Kasumi-1 (cell line): ENCODE data around the gene SMIM41.
"Not testable (repeated sequence)": the region's sequence is repeated elsewhere in the genome, so short reads cannot be mapped to it uniquely, and the experiment has no call there.

Experiments
- DNase-seq, 2 experiments: peaks; one replicate each; lab custom pipeline; 2025; lab: John Stamatoyannopoulos, UW

The SMIM41 gene

DNA sequence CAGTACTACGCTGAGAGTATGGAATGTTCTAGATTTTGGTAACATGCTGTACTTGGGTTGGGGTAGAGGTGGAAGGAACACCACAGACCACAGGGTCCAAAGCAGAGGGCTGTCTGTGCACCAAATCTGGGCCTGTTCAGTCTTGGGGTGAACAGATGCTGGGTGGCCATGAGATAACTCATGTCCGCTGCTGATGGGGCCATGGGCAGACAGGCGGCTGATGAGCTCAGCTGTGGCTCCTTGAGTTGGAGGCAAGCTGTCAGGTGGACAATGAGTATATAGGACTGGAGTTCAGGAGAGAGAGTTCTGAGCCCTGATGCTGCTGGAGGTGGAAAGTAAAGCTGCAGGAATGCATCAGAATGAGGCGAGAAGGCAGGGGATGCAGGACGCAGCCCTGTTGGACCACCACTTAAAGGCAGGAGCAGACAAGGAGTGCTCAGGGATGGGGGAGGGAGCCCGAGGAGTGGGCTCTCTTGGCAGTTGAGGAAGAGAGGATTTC, 6.2 kb downstream of the SMIM41 start:
- DNase-seq: no peak

- no peak for DNase-seq
Observed at GRCh38 chr12:52086366-52086765, 6.9 kb downstream of the SMIM41 start.

- no peak for DNase-seq
Observed at GRCh38 chr12:52086944-52087835, 7.7 kb downstream of the SMIM41 start.

GRCh38 chr12:52087961-52088820, 8.7 kb downstream of the SMIM41 start:
- DNase-seq: no peak

DNA sequence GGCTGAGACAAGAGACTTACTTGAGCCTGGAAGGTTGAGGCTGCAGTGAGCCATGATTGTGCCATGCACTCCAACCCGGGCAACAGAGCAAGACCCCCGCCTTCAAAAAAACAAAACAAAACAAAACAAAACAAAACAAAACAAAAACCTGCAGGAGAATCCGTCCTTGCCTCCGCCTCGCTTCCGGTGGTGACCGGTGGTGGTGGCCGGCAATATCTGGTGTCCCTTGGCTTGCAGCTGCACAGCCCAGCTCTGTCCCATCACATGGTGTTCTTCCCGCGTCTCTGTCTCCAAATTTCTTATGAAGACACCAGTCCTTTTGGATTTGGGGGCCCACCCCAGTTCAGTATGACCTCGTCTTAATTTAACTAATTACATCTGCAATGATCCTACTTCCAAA, 10.0 kb downstream of the SMIM41 start:
- no peak for DNase-seq

GRCh38 chr12:52090291-52090690, 10.8 kb downstream of the SMIM41 start:
- no peak for DNase-seq

GRCh38 chr12:52091061-52091460, 11.6 kb downstream of the SMIM41 start:
- no peak for DNase-seq

- no peak for DNase-seq
Observed at GRCh38 chr12:52091869-52092268, 12.4 kb downstream of the SMIM41 start.

DNA sequence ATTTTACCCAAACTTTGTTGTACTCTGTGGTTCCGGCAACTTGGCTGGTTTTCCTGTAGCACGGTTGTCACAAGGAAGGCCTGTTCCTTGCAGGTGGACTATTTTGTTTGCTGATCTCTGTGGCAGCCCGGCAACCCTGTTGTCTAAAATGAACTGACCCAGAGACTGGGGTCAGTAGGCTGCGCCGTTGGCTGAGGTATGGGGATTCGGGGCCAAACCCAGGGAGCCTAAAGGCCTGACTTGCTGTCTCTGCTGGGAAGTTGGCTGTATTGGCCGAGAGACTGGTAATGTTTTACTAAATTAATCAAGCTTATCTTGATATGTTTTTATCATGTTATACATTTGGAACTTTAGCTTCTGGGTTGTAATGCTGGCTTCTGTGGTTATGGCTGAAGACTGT, 13.8 kb downstream of the SMIM41 start:
- no peak for DNase-seq

- no peak for DNase-seq
Observed at GRCh38 chr12:52096332-52097044, 17.0 kb downstream of the SMIM41 start.

DNA sequence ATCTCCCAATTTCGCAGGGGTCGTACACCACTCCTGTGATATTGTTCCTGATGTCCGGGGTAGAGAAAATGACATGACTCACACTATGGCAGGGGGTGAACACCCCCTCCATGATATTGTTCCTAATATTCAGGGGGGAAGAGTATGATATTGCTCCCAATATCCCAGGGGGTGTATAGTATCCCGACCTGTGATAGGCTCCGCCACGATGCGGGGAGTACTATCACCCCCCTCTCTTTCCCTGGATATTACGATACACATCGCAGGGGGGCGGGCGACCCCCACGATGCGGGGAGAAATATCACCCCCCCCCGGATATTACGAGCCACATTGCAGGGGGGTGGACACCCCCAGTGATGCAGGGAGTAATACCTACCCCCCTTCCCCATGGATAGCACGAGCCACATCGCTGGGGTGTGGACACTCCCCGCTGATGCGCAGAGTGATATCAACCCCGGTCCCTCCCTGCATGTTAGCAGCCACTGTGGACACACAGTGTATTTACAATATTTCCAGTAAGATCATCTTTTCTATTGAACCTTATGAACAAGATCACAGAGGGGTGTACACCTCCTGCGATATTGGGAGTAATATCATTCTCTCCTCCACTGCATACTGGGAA, 17.7 kb downstream of the SMIM41 start:
- DNase-seq: no peak

DNA sequence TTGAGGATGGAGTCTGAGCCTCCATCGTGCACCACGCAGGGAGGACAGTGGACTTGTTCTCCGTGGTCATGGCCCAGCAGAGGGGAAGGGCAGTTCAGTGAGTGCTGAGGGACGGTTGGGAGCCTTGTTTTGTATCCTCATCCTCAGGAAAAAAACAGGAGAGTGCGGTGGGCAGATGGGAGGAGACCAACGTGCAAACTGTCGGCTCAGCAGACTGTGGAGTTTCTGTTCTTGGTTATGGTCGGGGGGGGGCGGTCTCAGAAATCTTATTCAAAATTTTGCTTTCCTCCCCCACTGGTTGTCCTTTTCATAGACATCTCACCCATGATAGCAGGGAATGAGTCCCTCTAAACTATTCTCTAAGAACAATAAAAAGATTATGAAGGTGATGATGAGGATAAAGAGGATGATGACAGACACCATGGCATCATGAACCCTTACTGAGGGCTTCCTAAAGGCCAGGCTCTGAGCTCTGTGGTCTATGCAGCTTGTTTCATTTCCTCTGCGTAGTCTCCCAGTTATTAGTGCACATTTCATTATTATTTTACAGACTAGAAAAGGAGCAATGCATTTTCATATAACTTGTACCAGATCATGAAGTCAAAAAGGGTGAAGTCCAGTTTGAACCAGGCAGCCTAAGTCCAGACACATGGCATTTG, 25.1 kb downstream of the SMIM41 start:
- DNase-seq: not testable (repeated sequence)

DNA sequence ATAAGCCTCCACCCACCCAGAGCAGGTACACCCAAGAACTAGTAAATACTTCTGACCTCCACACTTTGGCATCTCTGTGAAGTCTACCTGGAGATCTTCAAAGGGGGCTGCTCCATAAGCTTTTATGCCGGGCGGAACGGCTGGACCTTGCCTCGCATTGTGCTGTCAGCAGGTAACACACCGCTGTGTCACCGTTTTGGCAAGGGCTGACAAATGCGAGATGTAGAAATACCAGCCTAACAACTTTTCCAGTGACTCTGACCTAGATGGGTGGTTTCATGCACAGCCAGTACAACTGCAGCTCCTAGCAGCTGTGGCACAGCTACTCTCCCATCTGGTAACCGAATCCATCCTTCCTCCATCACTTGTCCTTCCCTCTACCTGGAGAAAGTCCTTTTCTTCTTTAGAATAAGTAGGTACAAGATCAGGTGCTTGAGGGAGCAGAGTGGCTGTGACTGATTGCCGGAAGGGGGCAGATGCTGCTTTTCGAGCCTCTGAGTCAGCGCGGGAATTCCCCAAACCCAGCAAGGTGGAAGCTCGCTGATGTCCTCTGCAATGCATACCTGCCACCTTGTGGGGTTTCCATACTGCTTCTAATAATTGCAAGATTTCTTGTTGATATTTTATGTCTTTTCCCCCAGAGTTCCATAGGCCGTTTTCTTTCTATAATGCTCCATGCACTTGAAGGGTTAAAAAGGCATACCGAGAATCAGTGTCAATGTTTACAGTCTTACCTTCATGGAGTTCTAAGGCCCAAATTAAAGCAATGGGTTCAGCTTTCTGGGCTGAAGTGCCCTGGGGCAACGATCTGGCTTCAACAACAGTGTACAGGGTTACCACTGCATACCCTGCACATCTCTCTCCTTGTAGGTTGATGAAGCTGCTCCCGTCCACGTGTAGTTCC, 37.0 kb downstream of the SMIM41 start:
- DNase-seq: not testable (repeated sequence)

- not testable (repeated sequence) for DNase-seq
Observed at GRCh38 chr12:52117806-52118475, 38.4 kb downstream of the SMIM41 start.

DNA sequence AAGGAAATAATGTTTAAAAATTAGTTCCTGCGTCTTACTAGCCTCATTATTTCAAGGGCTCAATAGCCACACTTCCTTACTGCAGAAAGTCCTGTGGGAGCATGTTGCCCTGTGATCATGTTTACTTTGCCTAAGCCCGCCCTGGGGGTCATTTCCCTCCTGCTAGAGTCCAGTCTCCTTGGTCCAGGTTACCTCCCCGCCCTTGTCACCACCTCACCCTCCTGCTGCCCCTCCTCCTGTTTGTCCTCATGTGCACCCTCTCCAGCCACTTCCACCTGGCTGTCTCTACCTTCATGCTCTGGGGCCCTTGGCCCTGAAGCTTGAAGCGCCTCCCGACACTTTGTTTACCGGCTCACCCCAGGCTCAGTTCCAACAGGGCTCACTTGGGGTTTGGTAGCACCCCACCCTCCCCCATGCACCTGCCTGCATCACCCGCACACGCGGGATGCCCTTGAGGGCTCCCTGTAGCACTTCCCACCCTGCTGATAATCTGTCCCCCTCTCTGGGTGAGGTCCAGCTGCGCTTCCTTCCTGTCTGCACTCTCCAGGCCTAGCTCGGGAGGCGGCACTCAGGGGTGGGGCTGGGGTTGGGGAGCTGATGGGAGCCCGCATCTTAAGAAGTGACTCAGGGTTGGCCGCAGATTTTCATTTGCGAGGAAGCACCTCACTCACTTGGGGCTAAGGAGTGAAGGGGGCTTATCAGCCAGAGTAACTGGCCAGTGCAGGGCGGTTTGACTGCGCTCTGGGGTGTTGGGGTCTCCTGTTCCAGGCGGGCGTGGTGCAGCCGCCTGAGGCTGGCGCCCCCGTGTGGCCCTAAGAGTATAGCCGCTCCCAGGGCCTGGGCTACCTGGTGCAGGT, 40.1 kb downstream of the SMIM41 start:
- peak; percentile 22 to 48 for DNase-seq

- DNase-seq: no peak
Observed at GRCh38 chr12:52120951-52121823, 41.7 kb downstream of the SMIM41 start.

GRCh38 chr12:52121824-52122539, 42.5 kb downstream of the SMIM41 start:
- peak; percentile 47 to 63 for DNase-seq
